Body of pancreas (tissue), 4 donors: ENCODE results near the gene UBR4.

Source experiments
- CTCF ChIP-seq, 7 experiments: fragments of 450-650 bp in 4 of 7; fragments of 200-600 bp in 3 of 7; sonication (generic) in 3 of 7; IDR thresholded peaks; one replicate each; pipeline ENCODE4 v1.5.1; 2016 to 2019; ENCODE audit warnings: antibody characterized with exemption in 7 of 7
- POLR2A ChIP-seq, 3 donors: fragments of 450-650 bp; IDR thresholded peaks; one replicate each; pipeline ENCODE4 v1.6.1; 2016; ENCODE audit warnings: antibody characterized with exemption in 3 of 3, mild to moderate bottlenecking in 2 of 3

DNA sequence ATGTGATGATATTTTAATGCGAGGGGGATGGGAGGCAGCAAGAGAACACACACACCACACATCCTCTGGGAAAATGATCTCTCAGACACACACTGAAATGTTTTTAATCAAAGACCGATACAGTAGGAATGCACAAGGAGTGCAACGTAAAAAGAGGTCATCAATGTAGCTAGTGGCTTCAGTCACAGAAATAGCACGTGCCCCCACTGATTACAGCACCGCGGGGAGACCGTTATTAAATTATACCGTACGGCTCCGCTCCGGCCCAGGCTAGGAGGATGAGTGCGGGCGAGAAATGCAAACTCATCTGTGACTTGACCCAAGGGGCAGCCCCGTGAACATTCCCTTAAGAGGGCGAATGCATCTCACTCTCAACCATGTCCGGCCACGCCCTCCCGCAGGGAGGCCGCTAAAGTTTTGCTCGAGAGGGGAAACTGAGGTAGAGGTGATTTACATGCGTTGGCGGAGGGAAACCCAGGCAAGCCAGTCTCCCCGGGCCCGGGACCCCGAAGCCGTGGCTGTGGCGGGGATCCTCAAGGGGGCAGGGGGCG lies 552 bp downstream of the UBR4 start:
- no peak for TF ChIP-seq CTCF (IDR thresholded peaks at IDR 0.05)
- TF ChIP-seq POLR2A (IDR thresholded peaks at IDR 0.05) = no peak
